GM10266 (cell line): ENCODE results near the gene ANKRD7.

Experiments
- DNase-seq: peaks from one replicate; pipeline ENCODE4 v3.0.0; 2012; ENCODE audit errors: extremely low spot score
- CTCF ChIP-seq: IDR thresholded peaks from 2 replicates; pipeline ENCODE4 v1.5.1; 2012; ENCODE audit warnings: mild to moderate bottlenecking, low read depth; ENCODE audit not compliant: control insufficient read depth, insufficient read depth; ENCODE audit errors: missing control alignments

Gene ANKRD7

GRCh38 chr7:118214833-118215182 is 9.7 kb upstream of the ANKRD7 start:
- TF ChIP-seq CTCF: no peak
- DNase-seq: no peak

- no peak for DNase-seq
- no peak for TF ChIP-seq CTCF
Measured at GRCh38 chr7:118217210-118217619, 7.3 kb upstream of the ANKRD7 start.

- DNase-seq: no peak
- TF ChIP-seq CTCF: no peak
Measured at GRCh38 chr7:118218413-118219156, 5.9 kb upstream of the ANKRD7 start.

- no peak for TF ChIP-seq CTCF
- no peak for DNase-seq
Measured at GRCh38 chr7:118219157-118219512, 5.4 kb upstream of the ANKRD7 start.

GRCh38 chr7:118220583-118220982 is 3.9 kb upstream of the ANKRD7 start:
- no peak for DNase-seq
- TF ChIP-seq CTCF: no peak

- no peak for DNase-seq
- no peak for TF ChIP-seq CTCF
Measured at GRCh38 chr7:118222591-118222990, 1.9 kb upstream of the ANKRD7 start.

GRCh38 chr7:118232837-118233236 is 8.3 kb downstream of the ANKRD7 start:
- no peak for DNase-seq
- no peak for TF ChIP-seq CTCF
